WTC11 (cell line): Measurements from ENCODE around the gene RASGRF1. TPM values are rescaled to one million over a fixed set of nuclear protein-coding genes. Genes with fewer than 3 reads are reported as not detected.

ENCODE experiments used
- ATAC-seq: fragments of 200-7000 bp; cut with Tn5 transposase; 2 replicates; pipeline ENCODE4 v1.10.0; 2021; ENCODE audit warnings: mild to moderate bottlenecking, moderate library complexity
- CTCF ChIA-PET: fragments of 300-600 bp; sonication (Branson Sonifier 250); formaldehyde crosslinking; loops from one replicate; lab custom pipeline; 2021; ENCODE audit warnings: antibody characterized with exemption; lab: Charles Lee
- POLR2A ChIA-PET: fragments of 350-600 bp; sonication (Branson Sonifier 250); formaldehyde crosslinking; loops from one replicate; lab custom pipeline; 2021; ENCODE audit warnings: antibody characterized with exemption; lab: Charles Lee
- DNase-seq: peaks from one replicate; pipeline ENCODE4 v3.0.0; 2021; ENCODE audit warnings: low spot score
- H3K27ac Mint-ChIP-seq: 2 replicates; pipeline ENCODE4 v1.8.0; 2021; ENCODE audit warnings: mixed read lengths
- H3K27me3 Mint-ChIP-seq: 2 replicates; pipeline ENCODE4 v1.8.0; 2021; ENCODE audit warnings: low read depth, mild to moderate bottlenecking, moderate library complexity, mixed read lengths
- H3K36me3 Mint-ChIP-seq: 2 replicates; pipeline ENCODE4 v1.8.0; 2021; ENCODE audit warnings: mixed read lengths
- H3K4me1 Mint-ChIP-seq: 2 replicates; pipeline ENCODE4 v1.8.0; 2022; ENCODE audit warnings: mixed read lengths
- H3K4me3 Mint-ChIP-seq: 2 replicates; pipeline ENCODE4 v1.8.0; 2021; ENCODE audit warnings: mild to moderate bottlenecking, moderate library complexity, mixed read lengths
- H3K9me3 Mint-ChIP-seq: 2 replicates; pipeline ENCODE4 v1.8.0; 2021; ENCODE audit warnings: mixed read lengths
- AFF4 ChIP-seq: sonication (generic); formaldehyde crosslinking; IDR thresholded peaks from 2 replicates; pipeline ENCODE4 v1.8.1; 2023; ENCODE audit warnings: mild to moderate bottlenecking, missing genetic modification reagents, borderline replicate concordance
- E2F5 ChIP-seq: sonication (generic); formaldehyde crosslinking; IDR thresholded peaks from 2 replicates; pipeline ENCODE4 v1.8.1; 2022; ENCODE audit warnings: mild to moderate bottlenecking, moderate library complexity, missing genetic modification reagents
- ESRRA ChIP-seq: sonication (generic); formaldehyde crosslinking; IDR thresholded peaks from 2 replicates; pipeline ENCODE4 v1.8.1; 2022; ENCODE audit warnings: mild to moderate bottlenecking, missing genetic modification reagents, borderline replicate concordance
- FOXJ3 ChIP-seq: sonication (generic); formaldehyde crosslinking; IDR thresholded peaks from 2 replicates; pipeline ENCODE4 v1.9.0; 2021; ENCODE audit warnings: missing genetic modification reagents, mild to moderate bottlenecking, borderline replicate concordance
- GRHL2 ChIP-seq: fragments of 250-450 bp; sonication (Bioruptor Pico); IDR thresholded peaks from 2 replicates; pipeline ENCODE4 v1.8.0; 2022; ENCODE audit warnings: mild to moderate bottlenecking, moderate library complexity; ENCODE audit not compliant: insufficient replicate concordance, severe bottlenecking
- GTF2I ChIP-seq: fragments of 250-450 bp; sonication (Bioruptor Pico); conservative IDR thresholded peaks from 2 replicates; pipeline ENCODE4 v1.4.0; 2021; ENCODE audit warnings: mild to moderate bottlenecking
- HMGXB4 ChIP-seq: sonication (generic); formaldehyde crosslinking; IDR thresholded peaks from 2 replicates; pipeline ENCODE4 v1.8.1; 2023; ENCODE audit warnings: mild to moderate bottlenecking, moderate library complexity, missing genetic modification reagents
- MAX ChIP-seq: sonication (generic); formaldehyde crosslinking; IDR thresholded peaks from 2 replicates; pipeline ENCODE4 v1.8.0; 2022; ENCODE audit warnings: mild to moderate bottlenecking, missing genetic modification reagents
- NFYB ChIP-seq: sonication (generic); formaldehyde crosslinking; conservative IDR thresholded peaks from 2 replicates; pipeline ENCODE4 v1.8.0; 2022; ENCODE audit warnings: low read depth, missing genetic modification reagents
- NR3C1 ChIP-seq: sonication (generic); formaldehyde crosslinking; conservative IDR thresholded peaks from 2 replicates; pipeline ENCODE4 v1.8.1; 2023; ENCODE audit warnings: low read depth, mild to moderate bottlenecking, missing genetic modification reagents
- PRRX2 ChIP-seq: fragments of 250-450 bp; sonication (Bioruptor Pico); IDR thresholded peaks from 2 replicates; pipeline ENCODE4 v1.8.0; 2021; ENCODE audit warnings: mild to moderate bottlenecking
- SMAD3 ChIP-seq: sonication (generic); formaldehyde crosslinking; IDR thresholded peaks from 2 replicates; pipeline ENCODE4 v1.8.0; 2022; ENCODE audit warnings: missing genetic modification reagents, mild to moderate bottlenecking, borderline replicate concordance
- SMAD4 ChIP-seq: sonication (generic); formaldehyde crosslinking; IDR thresholded peaks from 2 replicates; pipeline ENCODE4 v1.8.0; 2022; ENCODE audit warnings: mild to moderate bottlenecking, missing genetic modification reagents
- TP53 ChIP-seq: sonication (generic); formaldehyde crosslinking; IDR thresholded peaks from 2 replicates; pipeline ENCODE4 v1.8.1; 2023; ENCODE audit warnings: mild to moderate bottlenecking, missing genetic modification reagents
- ZBTB21 ChIP-seq: sonication (generic); formaldehyde crosslinking; IDR thresholded peaks from 2 replicates; pipeline ENCODE4 v1.8.1; 2023; ENCODE audit warnings: mild to moderate bottlenecking, missing genetic modification reagents, borderline replicate concordance
- ZNF121 ChIP-seq: sonication (generic); formaldehyde crosslinking; IDR thresholded peaks from 2 replicates; pipeline ENCODE4 v1.8.0; 2023; ENCODE audit warnings: missing genetic modification reagents
- ZNF512 ChIP-seq: sonication (generic); formaldehyde crosslinking; IDR thresholded peaks from 2 replicates; pipeline ENCODE4 v1.8.1; 2022; ENCODE audit warnings: missing genetic modification reagents, borderline replicate concordance
- total RNA-seq: library from RNA; stranded (reverse); gene quantifications from 3 replicates; pipeline ENCODE4 v1.2.3, GENCODE V29; 2021
- TF ChIP-seq, protein P1 (sequence below): fragments of 250-450 bp; sonication (Bioruptor Pico); IDR thresholded peaks from 2 replicates; pipeline ENCODE4 v1.9.0; 2021; ENCODE audit warnings: mild to moderate bottlenecking
- TF ChIP-seq, protein P2 (sequence below): sonication (generic); formaldehyde crosslinking; IDR thresholded peaks from 2 replicates; pipeline ENCODE4 v1.8.1; 2023; ENCODE audit warnings: mild to moderate bottlenecking, missing genetic modification reagents, moderate library complexity

Gene RASGRF1
- total RNA-seq, 1 experiment from 2014 or later = 0.85 TPM

- TF ChIP-seq NR3C1 = no peak
These were observed 151.7 kb downstream of the RASGRF1 start (continued) for GRCh38 chr15:78938658-78939488.

DNA sequence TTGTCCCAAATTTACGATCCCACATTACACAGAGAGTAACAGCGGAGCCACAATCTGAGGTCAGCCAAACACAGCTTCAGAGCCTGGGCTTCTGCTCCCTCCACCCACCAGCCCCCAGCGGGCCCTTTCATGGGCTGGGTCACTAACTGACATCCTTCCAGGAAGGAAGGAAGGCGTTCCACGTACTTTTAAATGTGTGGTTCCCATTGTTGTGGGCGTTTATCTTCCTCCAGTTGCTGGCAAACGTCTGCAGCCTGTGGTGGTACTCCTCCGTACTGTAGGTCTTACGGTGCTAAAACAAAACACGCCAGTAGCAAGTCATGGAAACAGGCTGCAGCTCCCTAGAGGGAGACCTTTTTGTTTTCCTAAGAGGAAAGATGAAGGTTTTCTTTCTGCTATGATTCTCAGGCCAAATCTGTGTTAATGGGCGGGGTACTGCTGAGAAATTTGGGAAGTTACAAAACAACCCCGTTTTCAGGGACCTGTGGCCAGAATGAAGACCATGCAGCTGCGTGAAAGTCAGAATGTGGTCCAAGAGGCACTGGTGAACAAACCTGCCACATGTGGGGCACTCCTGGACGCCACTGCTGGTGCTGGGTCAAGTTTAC is 153.3 kb downstream of the RASGRF1 start:
- ATAC-seq (no peak), DNase-seq (no peak)
- no peak for TF ChIP-seq AFF4 (CRISPR knock-in tag)
- TF ChIP-seq MAX (CRISPR knock-in tag) = no peak
- no peak for TF ChIP-seq FOXJ3 (CRISPR knock-in tag)
- no peak for TF ChIP-seq E2F5 (CRISPR knock-in tag)
- no peak for TF ChIP-seq HMGXB4 (CRISPR knock-in tag)
- TF ChIP-seq NFYB (CRISPR knock-in tag) = no peak
- no peak for TF ChIP-seq GRHL2
- TF ChIP-seq GTF2I (CRISPR knock-in tag) = no peak
- no peak for TF ChIP-seq PRRX2 (CRISPR knock-in tag)
- Mint-ChIP-seq H3K27ac (no peak overlapping the region), H3K4me1 (no peaks in the 10 kb centered on the region), H3K9me3 (no peaks in the 10 kb centered on the region), H3K36me3 (no peaks in the 10 kb centered on the region), H3K4me3 (no peak overlapping the region), H3K27me3 (no peaks in the 10 kb centered on the region; the same call in 1 of the 2 replicates)
- POLR2A ChIA-PET = no interaction called here
- CTCF ChIA-PET = interaction anchor here (1.4 to 3.5 kb wide), 2 partner anchors 30 to 70 kb away, joined by 5 to 15 read pairs; no protein-coding TSS in a partner anchor

DNA sequence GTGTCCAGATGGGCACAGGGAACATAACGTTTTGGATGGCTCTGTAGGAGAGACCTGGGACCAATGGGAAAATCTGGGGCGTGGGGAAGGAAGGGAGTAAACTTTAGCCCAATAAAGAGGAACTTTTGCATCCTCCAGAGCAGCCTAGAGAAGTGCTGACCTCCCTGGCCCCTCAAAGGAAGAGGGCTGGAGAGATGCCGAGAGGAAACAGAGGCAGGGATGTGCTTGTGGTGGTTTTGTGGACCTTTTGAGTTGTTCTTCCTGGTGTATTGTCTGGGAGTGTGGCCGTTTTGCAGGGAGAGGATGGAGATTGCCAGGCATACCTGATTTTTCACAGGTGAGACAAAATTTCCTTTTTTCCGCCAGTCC is 155.9 kb downstream of the RASGRF1 start:
- ChIA-PET CTCF (interaction anchor here (1.2 kb wide), 1 partner anchor 250 kb away, joined by 3 read pairs; no protein-coding TSS in a partner anchor), POLR2A (no interaction called here)
- TF ChIP-seq, protein P1, sequence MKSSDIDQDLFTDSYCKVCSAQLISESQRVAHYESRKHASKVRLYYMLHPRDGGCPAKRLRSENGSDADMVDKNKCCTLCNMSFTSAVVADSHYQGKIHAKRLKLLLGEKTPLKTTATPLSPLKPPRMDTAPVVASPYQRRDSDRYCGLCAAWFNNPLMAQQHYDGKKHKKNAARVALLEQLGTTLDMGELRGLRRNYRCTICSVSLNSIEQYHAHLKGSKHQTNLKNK = no peak
- TF ChIP-seq TP53 (CRISPR knock-in tag) (no peak), ZNF512 (CRISPR knock-in tag) (no peak), ZBTB21 (CRISPR knock-in tag) (no peak), SMAD4 (no peak), SMAD3 (CRISPR knock-in tag) (no peak), GRHL2 (no peak), ESRRA (no peak), ZNF121 (no peak)
- TF ChIP-seq, protein P2, sequence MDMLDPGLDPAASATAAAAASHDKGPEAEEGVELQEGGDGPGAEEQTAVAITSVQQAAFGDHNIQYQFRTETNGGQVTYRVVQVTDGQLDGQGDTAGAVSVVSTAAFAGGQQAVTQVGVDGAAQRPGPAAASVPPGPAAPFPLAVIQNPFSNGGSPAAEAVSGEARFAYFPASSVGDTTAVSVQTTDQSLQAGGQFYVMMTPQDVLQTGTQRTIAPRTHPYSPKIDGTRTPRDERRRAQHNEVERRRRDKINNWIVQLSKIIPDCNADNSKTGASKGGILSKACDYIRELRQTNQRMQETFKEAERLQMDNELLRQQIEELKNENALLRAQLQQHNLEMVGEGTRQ (CRISPR knock-in tag) = no peak
- DNase-seq (no peak), ATAC-seq (no peak)
- Mint-ChIP-seq H3K9me3 (no peaks in the 10 kb centered on the region), H3K36me3 (peaks cover 3% of the 10 kb centered on the region; the same call in 1 of the 2 replicates), H3K4me1 (peaks cover 2% of the 10 kb centered on the region; the same call in 1 of the 2 replicates), H3K4me3 (no peak overlapping the region), H3K27me3 (no peaks in the 10 kb centered on the region), H3K27ac (no peak overlapping the region)
